ENCODE results near the gene PSMD1. TPM values are rescaled to one million over a fixed set of nuclear protein-coding genes. Genes with fewer than 3 reads are reported as not detected.

PSMD1 gene
- total and polyA plus RNA-seq, 2 of the 8 experiments (the other 6 are each of a cell fraction or from before 2014, with no cell fraction given): 179 to 272 TPM

GRCh38 chr2:231037731-231038482 lies 18.8 kb upstream of the PSMD1 start:
- ChIA-PET CTCF (ENCODE audit: partially characterized antibody) (interaction anchor here (0.7 to 7.2 kb wide), 6 partner anchors 14 to 189 kb away, joined by 3 to 38 read pairs (median 4); no protein-coding TSS in a partner anchor), POLR2A (ENCODE audit: partially characterized antibody) (interaction anchor here (1.3 kb wide), 1 partner anchor 22 kb away, joined by 3 read pairs; no protein-coding TSS in a partner anchor)
- Histone ChIP-seq H2AFZ (ENCODE audit: low read length) (peak overlapping the region; percentile 76; the same call in 1 of the 2 replicates), H3K4me3 (ENCODE audit: extremely low read depth in 1 of 4, insufficient read depth in 2 of 4, low read depth in 3 of 4, low read length in 4 of 4) (peak overlapping the region; percentile 33 to 71 (median 46)), H3K4ac (replicated peaks; ENCODE audit: insufficient read length, low read depth, low read length) (no peak overlapping the region), H4K91ac (replicated peaks; ENCODE audit: insufficient read length, low read length) (no peak overlapping the region), H2BK12ac (ENCODE audit: low read depth, low read length) (no peak overlapping the region), H3K9me3 (ENCODE audit: insufficient read depth in 2 of 2, low read depth in 1 of 2, low read length in 1 of 2) (no peaks in the 10 kb centered on the region), H2BK120ac (replicated peaks; ENCODE audit: low read depth, low read length) (no peak overlapping the region), H4K20me1 (replicated peaks in 1 of 2; ENCODE audit: control insufficient read depth in 1 of 2, insufficient read depth in 2 of 2, low read length in 2 of 2) (no peaks in the 10 kb centered on the region), H3K23me2 (ENCODE audit: low read depth, low read length) (peaks cover 5% of the 10 kb centered on the region), H3K9ac (replicated peaks in 1 of 4; ENCODE audit: extremely low read depth in 1 of 4, low read depth in 3 of 4, low read length in 3 of 4) (peak overlapping the region in 1 of 4 experiments; percentile 38; a peak in 1 of 7 replicates), H4K8ac (ENCODE audit: extremely low read depth, insufficient read depth, low read length) (no peak overlapping the region), H4K5ac (ENCODE audit: insufficient read length, low read depth, low read length) (no peak overlapping the region), H3K79me1 (ENCODE audit: low read depth, low read length) (no peaks in the 10 kb centered on the region), H3K79me2 (ENCODE audit: control insufficient read depth in 1 of 2, insufficient read depth in 2 of 2, low read length in 2 of 2) (no peaks in the 10 kb centered on the region), H3K27me3 (replicated peaks in 1 of 4; ENCODE audit: control insufficient read depth in 3 of 4, extremely low read depth in 1 of 4, insufficient read depth in 3 of 4, low read length in 3 of 4) (peaks cover 24 to 36% (median 33%) of the 10 kb centered on the region in 4 experiments), H3K27ac (ENCODE audit: low read depth, low read length) (no peak overlapping the region), H3K23ac (ENCODE audit: insufficient read length) (no peak overlapping the region), H3K4me1 (replicated peaks in 1 of 4; ENCODE audit: control insufficient read depth in 3 of 4, insufficient read depth in 4 of 4, low read length in 3 of 4) (peaks cover 0 to 6% (median under 1%) of the 10 kb centered on the region in 4 experiments; a peak in 4 of 7 replicates), H3K18ac (ENCODE audit: extremely low read depth, low read length) (no peak overlapping the region), H3K36me3 (ENCODE audit: control insufficient read depth in 2 of 4, insufficient read depth in 4 of 4, low read length in 3 of 4) (no peaks in the 10 kb centered on the region), H3K14ac (ENCODE audit: insufficient read length) (no peak overlapping the region), H2BK15ac (ENCODE audit: low read length) (no peak overlapping the region), H2BK20ac (ENCODE audit: low read length) (no peak overlapping the region), H2AK5ac (ENCODE audit: low read depth, low read length) (no peak overlapping the region), H3K4me2 (ENCODE audit: insufficient read depth in 1 of 2, low read depth in 2 of 2, low read length in 2 of 2) (peak overlapping the region; percentile 85 to 100), H3K56ac (replicated peaks; ENCODE audit: insufficient read length, low read depth, low read length) (no peak overlapping the region), H2BK5ac (ENCODE audit: low read depth, low read length) (no peak overlapping the region)
- WGBS, 2 experiments (ENCODE audit: extremely low coverage in 1 of 2, insufficient coverage in 1 of 2, insufficient read length in 1 of 2, insufficient replicate concordance in 2 of 2, low coverage in 1 of 2, low lambda C conversion rate in 2 of 2, missing lambda C conversion rate in 1 of 2): 4% methylated on average over 25 of the region's 104 CpGs; no CpG with 5 or more reads in 1 of the 2 experiments
- no peak for FAIRE-seq
- DNase-seq (ENCODE audit: low read depth in 1 of 2, low spot score in 2 of 2): peak in 1 of 2 experiments; percentile 58
- peak; percentile 34 for TF ChIP-seq ASH2L (IDR thresholded peaks at IDR 0.05; ENCODE audit: low read length)
- no peak for TF ChIP-seq CHD2 (IDR thresholded peaks at IDR 0.05; ENCODE audit: low read length)
- no peak for TF ChIP-seq ATF2 (IDR thresholded peaks at IDR 0.05; ENCODE audit: low read length)
- no peak for TF ChIP-seq FOSL1 (IDR thresholded peaks at IDR 0.05; ENCODE audit: insufficient read depth, low read depth, low read length)
- TF ChIP-seq KDM1A (IDR thresholded peaks at IDR 0.05; ENCODE audit: borderline replicate concordance, low read length): 0 out of 2 replicates have a peak, but pooled peaks have one; percentile 37
- peak; percentile 54 for TF ChIP-seq SUZ12 (IDR thresholded peaks at IDR 0.05; ENCODE audit: low read length)
- no peak for TF ChIP-seq JUN (IDR thresholded peaks at IDR 0.05; ENCODE audit: low read depth, low read length)
- no peak for TF ChIP-seq SP2 (IDR thresholded peaks at IDR 0.05; ENCODE audit: low read length)
- no peak; a peak in 1 of 4 replicates for TF ChIP-seq RAD21 (IDR thresholded peaks at IDR 0.05 in 1 of 2, conservative IDR thresholded peaks at IDR 0.05 in 1 of 2; ENCODE audit: low read depth in 2 of 2, low read length in 2 of 2)
